Mucosa of descending colon (tissue), 3 donors: Measurements from ENCODE around the gene PDE4D. TPM values are rescaled to one million over a fixed set of nuclear protein-coding genes. Genes with fewer than 3 reads are reported as not detected.

Experiments used
- ATAC-seq: fragments of 200-7000 bp; cut with Tn5 transposase; one replicate; pipeline ENCODE4 v1.9.1; 2020; ENCODE audit warnings: mild to moderate bottlenecking, moderate library complexity
- DNase-seq, 3 donors: peaks; one replicate each; pipeline ENCODE4 v3.0.0-alpha.2; 2020
- H3K36me3 ChIP-seq: fragments of 200-600 bp; one replicate; pipeline ENCODE4 v1.8.0; 2021; ENCODE audit warnings: low read depth, mild to moderate bottlenecking
- H3K4me1 ChIP-seq: fragments of 200-600 bp; one replicate; pipeline ENCODE4 v1.8.0; 2021; ENCODE audit warnings: low read depth, mild to moderate bottlenecking
- H3K4me3 ChIP-seq: fragments of 200-600 bp; one replicate; pipeline ENCODE4 v1.8.0; 2021; ENCODE audit warnings: mild to moderate bottlenecking
- H3K9me3 ChIP-seq: fragments of 200-600 bp; one replicate; pipeline ENCODE4 v1.8.0; 2021; ENCODE audit warnings: mild to moderate bottlenecking
- intact Hi-C, 2 donors: fragments of 100-400 bp; cut with DNase I in 1 of 2; cut with micrococcal nuclease in 1 of 2; formaldehyde crosslinking; loops; one replicate each; pipeline versions ENCODE4 v1.11.0 to v1.11.1; 2022; cut with DNase I, micrococcal nuclease
- total RNA-seq, 3 donors: library from RNA; stranded (reverse); fragmentation: NEBNext Ultra II Directional in 2 of 3; extraction: Animal tissue kit (Norgen Biotek cat#: 25700) in 2 of 3; gene quantifications; one replicate each; pipeline versions ENCODE4 v1.2.1 to v1.2.4, GENCODE V29; 2021 to 2023
- TF ChIP-seq, protein P1 (sequence below): fragments of 200-600 bp; IDR thresholded peaks from one replicate; pipeline ENCODE4 v1.8.0; 2022; ENCODE audit warnings: antibody characterized with exemption, mild to moderate bottlenecking
- donor health status: DM: no; HTN: no; CAD: no; lungs with moderate emphysema.
- donor health status: DM: no; HTN: no; CAD: no.
- donor health status: DM: no; HTN: yes; CAD: no.

The PDE4D gene
- total RNA-seq, 3 donors from 2014 or later: 37.9 to 137 (median 100) TPM

DNA sequence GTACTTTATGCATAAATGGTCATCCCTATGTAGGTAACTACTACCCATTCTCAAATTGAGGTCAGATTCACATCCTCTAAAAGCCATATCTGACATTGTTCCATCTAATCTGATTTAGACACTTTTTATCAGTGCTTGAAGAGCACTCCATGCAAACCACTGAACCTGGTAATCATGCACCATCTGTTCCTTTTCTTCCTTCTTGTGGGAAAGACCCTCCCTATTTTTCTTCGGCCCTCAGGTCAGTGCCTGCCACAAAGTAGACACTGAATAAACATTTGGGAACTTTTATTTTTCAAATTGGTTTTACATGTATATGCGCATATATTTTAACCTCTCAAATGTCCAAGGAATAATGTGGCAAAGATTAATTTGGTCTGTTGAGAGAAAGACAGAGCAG is 26.0 kb upstream of the PDE4D start:
- H3K4me1 ChIP-seq: no peaks in the 10 kb centered on the region
- DNase-seq (no peak), ATAC-seq (no peak)
- H3K4me3 ChIP-seq: no peak overlapping the region
- intact Hi-C loops: no loop called here
- no peaks in the 10 kb centered on the region for H3K36me3 ChIP-seq
- TF ChIP-seq, protein P1, sequence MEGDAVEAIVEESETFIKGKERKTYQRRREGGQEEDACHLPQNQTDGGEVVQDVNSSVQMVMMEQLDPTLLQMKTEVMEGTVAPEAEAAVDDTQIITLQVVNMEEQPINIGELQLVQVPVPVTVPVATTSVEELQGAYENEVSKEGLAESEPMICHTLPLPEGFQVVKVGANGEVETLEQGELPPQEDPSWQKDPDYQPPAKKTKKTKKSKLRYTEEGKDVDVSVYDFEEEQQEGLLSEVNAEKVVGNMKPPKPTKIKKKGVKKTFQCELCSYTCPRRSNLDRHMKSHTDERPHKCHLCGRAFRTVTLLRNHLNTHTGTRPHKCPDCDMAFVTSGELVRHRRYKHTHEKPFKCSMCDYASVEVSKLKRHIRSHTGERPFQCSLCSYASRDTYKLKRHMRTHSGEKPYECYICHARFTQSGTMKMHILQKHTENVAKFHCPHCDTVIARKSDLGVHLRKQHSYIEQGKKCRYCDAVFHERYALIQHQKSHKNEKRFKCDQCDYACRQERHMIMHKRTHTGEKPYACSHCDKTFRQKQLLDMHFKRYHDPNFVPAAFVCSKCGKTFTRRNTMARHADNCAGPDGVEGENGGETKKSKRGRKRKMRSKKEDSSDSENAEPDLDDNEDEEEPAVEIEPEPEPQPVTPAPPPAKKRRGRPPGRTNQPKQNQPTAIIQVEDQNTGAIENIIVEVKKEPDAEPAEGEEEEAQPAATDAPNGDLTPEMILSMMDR: no peak
- no peaks in the 10 kb centered on the region for H3K9me3 ChIP-seq

DNA sequence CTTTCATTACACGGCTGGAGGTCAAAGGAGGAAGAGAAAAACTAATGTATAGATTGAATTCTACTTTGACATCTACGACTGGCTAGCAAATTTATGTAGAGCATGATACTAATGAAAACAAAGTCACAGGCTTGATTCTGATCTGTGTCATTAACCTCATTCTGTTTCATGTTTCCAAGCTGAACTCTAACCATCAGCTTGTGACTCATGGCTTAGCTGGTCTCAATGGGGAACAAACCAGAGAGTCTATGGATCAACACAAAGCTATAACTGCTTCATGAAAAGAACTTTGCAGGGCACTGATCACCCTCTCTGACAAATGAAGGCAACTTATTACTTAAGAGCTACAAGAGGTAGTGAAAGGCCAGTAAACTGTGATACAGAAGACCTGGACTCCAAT is 23.6 kb upstream of the PDE4D start:
- TF ChIP-seq, protein P1: no peak
- H3K4me1 ChIP-seq: no peaks in the 10 kb centered on the region
- DNase-seq (no peak), ATAC-seq (no peak)
- no peaks in the 10 kb centered on the region for H3K36me3 ChIP-seq
- no peaks in the 10 kb centered on the region for H3K9me3 ChIP-seq
- H3K4me3 ChIP-seq: no peak overlapping the region
- intact Hi-C loops: no loop called here

DNA sequence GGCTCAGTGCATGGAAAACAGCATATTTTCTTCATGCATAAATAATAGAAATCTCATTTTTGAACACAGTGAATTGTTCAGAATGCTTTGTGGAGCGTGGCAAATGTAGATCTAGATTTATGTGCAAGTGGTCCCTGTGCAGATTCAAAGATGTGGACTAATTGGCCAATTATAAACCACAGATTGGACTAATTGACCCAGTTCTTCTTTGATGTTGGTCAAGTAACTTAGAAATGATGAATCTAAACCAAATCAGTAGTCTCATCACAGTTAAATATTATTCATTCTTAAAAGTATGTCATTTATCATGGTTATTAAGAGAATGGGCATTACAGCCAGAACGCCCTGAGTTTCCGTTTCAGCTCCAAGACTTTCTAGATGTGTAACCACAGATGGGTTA is 11.7 kb upstream of the PDE4D start:
- intact Hi-C loops: no loop called here

DNA sequence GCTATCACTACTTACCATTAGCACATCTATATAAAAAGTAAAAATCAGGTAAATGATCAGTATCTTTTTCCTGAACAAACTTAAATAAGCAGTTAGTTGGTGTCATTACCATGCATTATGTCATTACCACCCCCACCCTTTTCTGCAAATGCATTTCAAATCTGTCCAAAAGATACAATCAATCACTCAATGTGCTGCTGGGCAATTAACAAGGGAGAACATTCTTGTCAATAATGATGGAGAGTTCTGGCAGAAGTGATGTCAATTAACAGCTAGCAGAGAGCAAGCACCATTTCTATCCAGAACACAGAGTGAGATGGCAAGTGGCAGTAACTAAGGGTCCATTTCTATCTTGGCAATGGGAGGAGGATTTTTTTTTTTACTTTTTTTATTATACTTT is 3.5 kb upstream of the PDE4D start:
- TF ChIP-seq, protein P1: no peak
- intact Hi-C loops: no loop called here

More for the DNA sequence above, 11.7 kb upstream of the PDE4D start:
- DNase-seq: no peak
- H3K36me3 ChIP-seq: no peaks in the 10 kb centered on the region
- TF ChIP-seq, protein P1: no peak
- H3K9me3 ChIP-seq: no peaks in the 10 kb centered on the region
- no peak overlapping the region for H3K4me3 ChIP-seq
- no peaks in the 10 kb centered on the region for H3K4me1 ChIP-seq
- ATAC-seq: no peak

DNA sequence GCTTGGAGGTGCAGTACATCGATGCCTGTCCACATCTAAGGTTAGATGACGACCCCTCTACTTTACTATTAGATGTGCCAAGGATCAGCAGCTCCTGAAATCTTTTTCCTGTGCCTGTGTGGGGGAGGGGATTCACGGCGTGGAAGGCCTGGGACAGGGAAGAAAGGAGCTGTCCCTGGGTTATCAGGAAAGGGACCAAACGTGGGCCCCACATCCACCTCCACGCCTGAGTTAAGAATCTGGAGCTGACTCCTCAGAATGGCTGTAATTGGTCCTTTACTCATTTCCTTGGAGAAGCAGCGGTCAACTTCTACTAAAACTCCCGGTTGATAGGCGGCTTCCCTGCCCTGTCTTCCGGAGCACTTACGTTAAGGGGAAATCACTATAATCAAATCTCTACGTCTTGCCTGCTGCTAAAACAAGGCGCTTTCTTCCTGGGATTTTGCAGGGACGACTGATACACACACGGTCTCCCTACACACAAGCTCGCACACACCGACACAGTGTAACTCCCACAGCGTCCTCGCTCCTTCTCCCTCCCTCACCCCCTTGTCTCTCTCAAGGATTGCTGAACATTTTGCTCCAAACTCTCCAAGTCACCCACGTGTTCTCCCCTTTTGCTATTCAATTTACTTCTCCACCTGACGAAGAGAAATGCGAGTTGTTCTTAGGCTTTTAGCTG is 1.4 kb downstream of the PDE4D start:
- H3K36me3 ChIP-seq: no peaks in the 10 kb centered on the region
- intact Hi-C loops: no loop called here
- DNase-seq: no peak
- H3K4me3 ChIP-seq: no peak overlapping the region
- TF ChIP-seq, protein P1: no peak
- no peaks in the 10 kb centered on the region for H3K9me3 ChIP-seq
- no peaks in the 10 kb centered on the region for H3K4me1 ChIP-seq
- no peak for ATAC-seq

More for the DNA sequence above, 3.5 kb upstream of the PDE4D start:
- no peak overlapping the region for H3K4me3 ChIP-seq
- H3K4me1 ChIP-seq: no peaks in the 10 kb centered on the region
- no peaks in the 10 kb centered on the region for H3K9me3 ChIP-seq
- DNase-seq (no peak), ATAC-seq (no peak)
- H3K36me3 ChIP-seq: no peaks in the 10 kb centered on the region

DNA sequence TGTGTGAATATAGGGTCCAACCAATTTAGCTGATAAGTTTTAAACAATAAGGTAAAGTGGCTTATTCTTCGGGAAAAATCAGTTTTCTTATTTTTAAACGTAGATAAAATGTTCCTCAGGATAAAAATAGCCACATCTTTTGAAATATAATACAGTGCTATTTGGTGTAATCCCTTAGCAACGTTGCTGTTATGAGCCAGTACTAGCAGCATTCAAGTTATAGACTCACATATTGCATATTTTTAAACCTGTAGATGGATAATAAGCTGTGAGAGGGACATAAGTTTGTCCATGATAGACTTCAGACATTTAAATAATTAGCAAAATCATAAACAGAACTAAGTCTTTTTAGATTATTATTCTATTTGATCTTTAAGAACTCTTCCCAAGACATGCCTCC is 6.3 kb downstream of the PDE4D start:
- Histone ChIP-seq H3K9me3 (no peaks in the 10 kb centered on the region), H3K36me3 (no peaks in the 10 kb centered on the region), H3K4me1 (no peaks in the 10 kb centered on the region), H3K4me3 (no peak overlapping the region)
- TF ChIP-seq, protein P1: no peak
- intact Hi-C loops: no loop called here
- no peak for DNase-seq
- ATAC-seq: no peak
